ENCODE results near the gene HOXC10. TPM values are rescaled to one million over a fixed set of nuclear protein-coding genes. Genes with fewer than 3 reads are reported as not detected.

Gene HOXC10
- total RNA-seq, 1 experiment from 2014 or later, result 3.8 TPM

DNA sequence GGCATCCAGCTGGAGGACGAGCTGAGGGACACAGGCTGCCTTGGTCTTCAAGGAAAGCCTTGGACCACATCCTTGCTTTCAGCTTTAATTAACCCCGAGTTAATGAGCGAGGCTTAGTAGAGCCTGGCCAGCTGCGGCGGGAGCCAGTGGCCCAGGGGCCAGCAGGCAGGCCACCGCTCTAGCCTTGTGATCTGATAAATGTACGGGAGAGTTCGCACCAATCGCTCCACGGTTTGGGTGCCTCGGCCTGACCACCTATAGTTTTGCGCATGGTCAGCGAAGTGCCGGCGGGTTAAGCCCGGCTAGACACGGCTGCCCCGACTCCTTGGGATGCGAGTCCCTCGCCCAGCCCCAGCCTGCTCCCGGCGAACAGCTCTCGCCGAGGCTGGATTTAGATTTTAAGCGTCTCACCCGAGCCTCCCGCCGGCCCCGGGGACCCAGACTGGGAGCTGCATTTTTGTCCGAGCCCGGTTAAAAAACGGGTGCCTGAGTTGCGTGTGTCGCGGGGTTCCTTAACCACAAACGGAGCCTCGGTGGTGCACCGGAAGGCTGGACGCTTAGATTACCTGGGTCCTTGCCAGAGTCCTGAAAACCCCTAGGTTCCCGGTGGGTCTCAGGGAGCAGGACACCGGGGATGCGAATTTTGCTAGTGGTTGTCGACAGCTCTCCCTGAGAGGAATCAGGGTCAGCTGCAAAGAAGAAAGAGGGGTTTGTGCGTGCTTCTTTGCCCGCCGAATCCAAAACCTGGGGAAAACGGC lies 33.2 kb upstream of the HOXC10 start:
- H3K9ac ChIP-seq (ENCODE audit: low read length), result no peak overlapping the region
- ChIA-PET RAD21 (ENCODE audit: low non-redundant PET in 1 of 2, low total read pairs in 2 of 2, uncharacterized antibody in 2 of 2, unreplicated experiment in 2 of 2) (interaction anchor here in 1 of 2 experiments (0.6 kb wide), 1 partner anchor 87 kb away, joined by 3 read pairs; no protein-coding TSS in a partner anchor), CTCF (no interaction called here), POLR2A (no interaction called here)
- H3K4me1 ChIP-seq (ENCODE audit: control insufficient read depth in 1 of 2, insufficient read depth in 2 of 2, low read length in 2 of 2), result peaks cover 12 to 15% of the 10 kb centered on the region in 2 experiments
- DNase-seq (ENCODE audit: low read depth, low spot score) (no peak), ATAC-seq (no peak)
- H3K79me2 ChIP-seq (ENCODE audit: insufficient read depth, low read length), result no peaks in the 10 kb centered on the region
- no peak for TF ChIP-seq JUND (IDR thresholded peaks at IDR 0.05)
- no peak for TF ChIP-seq SIN3A (IDR thresholded peaks at IDR 0.05; ENCODE audit: low read depth)
- TF ChIP-seq EZH2phosphoT487 (IDR thresholded peaks at IDR 0.05; ENCODE audit: borderline replicate concordance), result no peak
- TF ChIP-seq CBX3 (IDR thresholded peaks at IDR 0.05; ENCODE audit: low read depth), result no peak
- no peak for TF ChIP-seq SRF (IDR thresholded peaks at IDR 0.05; ENCODE audit: low read depth)
- TF ChIP-seq EZH2 (IDR thresholded peaks at IDR 0.05), result no peak
- TF ChIP-seq CTCF (IDR thresholded peaks at IDR 0.05 in 2 of 3, conservative IDR thresholded peaks at IDR 0.05 in 1 of 3; ENCODE audit: borderline replicate concordance in 1 of 3, insufficient read depth in 1 of 3, low read depth in 2 of 3, low read length in 2 of 3), result no peak
- TF ChIP-seq EGR1 (IDR thresholded peaks at IDR 0.05; ENCODE audit: low read depth), result no peak
- TF ChIP-seq TCF7L2 (IDR thresholded peaks at IDR 0.05; ENCODE audit: borderline replicate concordance, extremely low read depth, insufficient read depth, insufficient read length), result no peak
- no peak for TF ChIP-seq CEBPB (IDR thresholded peaks at IDR 0.05; ENCODE audit: low read depth)
- TF ChIP-seq, protein P1, sequence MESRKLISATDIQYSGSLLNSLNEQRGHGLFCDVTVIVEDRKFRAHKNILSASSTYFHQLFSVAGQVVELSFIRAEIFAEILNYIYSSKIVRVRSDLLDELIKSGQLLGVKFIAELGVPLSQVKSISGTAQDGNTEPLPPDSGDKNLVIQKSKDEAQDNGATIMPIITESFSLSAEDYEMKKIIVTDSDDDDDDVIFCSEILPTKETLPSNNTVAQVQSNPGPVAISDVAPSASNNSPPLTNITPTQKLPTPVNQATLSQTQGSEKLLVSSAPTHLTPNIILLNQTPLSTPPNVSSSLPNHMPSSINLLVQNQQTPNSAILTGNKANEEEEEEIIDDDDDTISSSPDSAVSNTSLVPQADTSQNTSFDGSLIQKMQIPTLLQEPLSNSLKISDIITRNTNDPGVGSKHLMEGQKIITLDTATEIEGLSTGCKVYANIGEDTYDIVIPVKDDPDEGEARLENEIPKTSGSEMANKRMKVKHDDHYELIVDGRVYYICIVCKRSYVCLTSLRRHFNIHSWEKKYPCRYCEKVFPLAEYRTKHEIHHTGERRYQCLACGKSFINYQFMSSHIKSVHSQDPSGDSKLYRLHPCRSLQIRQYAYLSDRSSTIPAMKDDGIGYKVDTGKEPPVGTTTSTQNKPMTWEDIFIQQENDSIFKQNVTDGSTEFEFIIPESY (IDR thresholded peaks at IDR 0.05; ENCODE audit: extremely low read depth, insufficient replicate concordance, low read length), result no peak
- TF ChIP-seq ZFX (IDR thresholded peaks at IDR 0.05), result no peak
- TF ChIP-seq, protein P2, sequence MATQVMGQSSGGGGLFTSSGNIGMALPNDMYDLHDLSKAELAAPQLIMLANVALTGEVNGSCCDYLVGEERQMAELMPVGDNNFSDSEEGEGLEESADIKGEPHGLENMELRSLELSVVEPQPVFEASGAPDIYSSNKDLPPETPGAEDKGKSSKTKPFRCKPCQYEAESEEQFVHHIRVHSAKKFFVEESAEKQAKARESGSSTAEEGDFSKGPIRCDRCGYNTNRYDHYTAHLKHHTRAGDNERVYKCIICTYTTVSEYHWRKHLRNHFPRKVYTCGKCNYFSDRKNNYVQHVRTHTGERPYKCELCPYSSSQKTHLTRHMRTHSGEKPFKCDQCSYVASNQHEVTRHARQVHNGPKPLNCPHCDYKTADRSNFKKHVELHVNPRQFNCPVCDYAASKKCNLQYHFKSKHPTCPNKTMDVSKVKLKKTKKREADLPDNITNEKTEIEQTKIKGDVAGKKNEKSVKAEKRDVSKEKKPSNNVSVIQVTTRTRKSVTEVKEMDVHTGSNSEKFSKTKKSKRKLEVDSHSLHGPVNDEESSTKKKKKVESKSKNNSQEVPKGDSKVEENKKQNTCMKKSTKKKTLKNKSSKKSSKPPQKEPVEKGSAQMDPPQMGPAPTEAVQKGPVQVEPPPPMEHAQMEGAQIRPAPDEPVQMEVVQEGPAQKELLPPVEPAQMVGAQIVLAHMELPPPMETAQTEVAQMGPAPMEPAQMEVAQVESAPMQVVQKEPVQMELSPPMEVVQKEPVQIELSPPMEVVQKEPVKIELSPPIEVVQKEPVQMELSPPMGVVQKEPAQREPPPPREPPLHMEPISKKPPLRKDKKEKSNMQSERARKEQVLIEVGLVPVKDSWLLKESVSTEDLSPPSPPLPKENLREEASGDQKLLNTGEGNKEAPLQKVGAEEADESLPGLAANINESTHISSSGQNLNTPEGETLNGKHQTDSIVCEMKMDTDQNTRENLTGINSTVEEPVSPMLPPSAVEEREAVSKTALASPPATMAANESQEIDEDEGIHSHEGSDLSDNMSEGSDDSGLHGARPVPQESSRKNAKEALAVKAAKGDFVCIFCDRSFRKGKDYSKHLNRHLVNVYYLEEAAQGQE (IDR thresholded peaks at IDR 0.05; ENCODE audit: low read depth), result no peak
- TF ChIP-seq POLR2A (IDR thresholded peaks at IDR 0.05; ENCODE audit: borderline replicate concordance, extremely low read depth, insufficient read depth, insufficient read length), result no peak
- TF ChIP-seq SP1 (IDR thresholded peaks at IDR 0.05; ENCODE audit: low read depth), result no peak
- intact Hi-C loops (cut with micrococcal nuclease), result no loop called here
- no peaks in the 10 kb centered on the region for H3K9me2 ChIP-seq (ENCODE audit: insufficient read depth)
- no peaks in the 10 kb centered on the region for H3K36me3 ChIP-seq (ENCODE audit: control insufficient read depth in 1 of 2, insufficient read depth in 2 of 2, low read length in 2 of 2)
- no TSS peak for BruUV-seq (replicated peaks)
- H2AFZ ChIP-seq (ENCODE audit: low read depth, low read length, poor library complexity, severe bottlenecking), result peak overlapping the region; percentile 99
- no peaks in the 10 kb centered on the region for H3K27me3 ChIP-seq (ENCODE audit: insufficient read depth, low read length)
- H4K20me1 ChIP-seq (ENCODE audit: insufficient read depth), result no peaks in the 10 kb centered on the region
- H3K4me2 ChIP-seq (ENCODE audit: low read length), result no peak overlapping the region
- H3K4me3 ChIP-seq (replicated peaks in 1 of 2; ENCODE audit: low read depth in 1 of 2, low read length in 2 of 2), result no peak overlapping the region
- H3K9me3 ChIP-seq (ENCODE audit: control insufficient read depth in 1 of 2, insufficient read depth in 1 of 2, low read depth in 1 of 2, low read length in 2 of 2), result no peaks in the 10 kb centered on the region
- no peak overlapping the region for H3K27ac ChIP-seq (ENCODE audit: low read depth, low read length)
